Measurements from ENCODE around the gene AKR1C2.
"Not testable (repeated sequence)": the region's sequence is repeated elsewhere in the genome, so short reads cannot be mapped to it uniquely, and the experiment has no call there.

DNA sequence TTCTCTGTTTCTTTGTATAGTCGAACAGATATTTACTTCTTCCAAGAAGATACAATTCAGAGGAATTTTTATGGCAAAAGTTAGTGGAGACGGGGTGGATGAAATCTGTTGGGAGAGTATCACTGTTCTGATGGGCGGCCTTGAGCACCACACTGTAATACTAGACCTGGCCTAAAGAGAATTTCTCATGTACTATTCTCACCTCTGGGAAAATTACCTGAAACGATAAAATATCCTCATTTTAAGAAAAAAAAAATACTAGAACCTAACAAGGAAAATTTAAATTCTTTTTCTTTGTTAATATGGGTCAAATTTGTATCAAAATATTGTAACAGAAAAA lies 39.9 kb downstream of the AKR1C2 start:
- TF ChIP-seq, protein P1, sequence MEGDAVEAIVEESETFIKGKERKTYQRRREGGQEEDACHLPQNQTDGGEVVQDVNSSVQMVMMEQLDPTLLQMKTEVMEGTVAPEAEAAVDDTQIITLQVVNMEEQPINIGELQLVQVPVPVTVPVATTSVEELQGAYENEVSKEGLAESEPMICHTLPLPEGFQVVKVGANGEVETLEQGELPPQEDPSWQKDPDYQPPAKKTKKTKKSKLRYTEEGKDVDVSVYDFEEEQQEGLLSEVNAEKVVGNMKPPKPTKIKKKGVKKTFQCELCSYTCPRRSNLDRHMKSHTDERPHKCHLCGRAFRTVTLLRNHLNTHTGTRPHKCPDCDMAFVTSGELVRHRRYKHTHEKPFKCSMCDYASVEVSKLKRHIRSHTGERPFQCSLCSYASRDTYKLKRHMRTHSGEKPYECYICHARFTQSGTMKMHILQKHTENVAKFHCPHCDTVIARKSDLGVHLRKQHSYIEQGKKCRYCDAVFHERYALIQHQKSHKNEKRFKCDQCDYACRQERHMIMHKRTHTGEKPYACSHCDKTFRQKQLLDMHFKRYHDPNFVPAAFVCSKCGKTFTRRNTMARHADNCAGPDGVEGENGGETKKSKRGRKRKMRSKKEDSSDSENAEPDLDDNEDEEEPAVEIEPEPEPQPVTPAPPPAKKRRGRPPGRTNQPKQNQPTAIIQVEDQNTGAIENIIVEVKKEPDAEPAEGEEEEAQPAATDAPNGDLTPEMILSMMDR (IDR thresholded peaks at IDR 0.05; ENCODE audit: insufficient read depth, low read length, poor library complexity, severe bottlenecking) = not testable (repeated sequence)
- TF ChIP-seq EZH2phosphoT487 (conservative IDR thresholded peaks at IDR 0.05; ENCODE audit: low read length) = not testable (repeated sequence)
